Femur (tissue), 1 donor: ENCODE measurements around the gene TGFBI.
A peak's percentile ranks its signal among the peaks of the same experiment; 100 is the strongest.
"Not testable (repeated sequence)": the region's sequence is repeated elsewhere in the genome, so short reads cannot be mapped to it uniquely, and the experiment has no call there.

Experiments
- DNase-seq: peaks from one replicate; pipeline ENCODE4 v3.0.0-alpha.2; 2017

The TGFBI gene

DNA sequence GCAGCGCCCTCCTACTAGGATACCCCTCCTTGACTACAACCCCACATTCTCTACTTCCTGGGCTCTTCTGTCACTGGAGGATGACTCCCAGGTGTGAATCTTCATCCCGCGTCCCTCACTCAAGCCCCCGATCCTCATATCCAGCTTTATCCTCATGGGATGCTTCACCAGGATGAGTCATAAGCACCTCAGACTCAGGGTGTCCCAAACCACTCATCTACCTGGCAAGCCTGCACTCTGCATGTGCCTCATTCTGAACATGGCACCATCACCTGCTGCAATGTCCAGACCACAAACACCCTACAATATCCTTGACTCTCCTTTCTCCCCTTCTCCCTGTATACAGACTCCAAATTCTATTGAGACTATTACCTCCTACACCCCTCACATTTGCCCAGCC lies 1.5 kb upstream of the TGFBI start:
- DNase-seq, result peak; percentile 8

DNA sequence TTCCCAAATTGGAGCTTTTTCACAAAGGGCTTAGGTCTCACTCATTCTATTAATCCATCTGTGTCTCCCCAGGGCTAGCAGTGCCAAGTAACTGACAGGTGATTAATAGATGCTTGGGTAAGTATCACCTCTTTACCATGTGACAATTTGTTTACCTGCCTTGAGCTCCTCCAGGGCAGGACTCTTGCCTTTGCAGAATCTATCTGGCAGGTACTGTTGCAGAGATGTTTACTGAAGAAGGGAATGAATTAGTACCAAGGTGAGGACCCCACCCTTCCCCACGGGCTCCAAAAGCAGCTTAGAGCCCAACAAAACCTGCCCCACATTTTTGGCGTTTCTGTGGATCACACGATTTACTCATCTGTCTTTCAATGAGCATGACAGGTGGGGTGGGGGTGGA lies 698 bp upstream of the TGFBI start:
- DNase-seq, result peak; percentile 13

DNA sequence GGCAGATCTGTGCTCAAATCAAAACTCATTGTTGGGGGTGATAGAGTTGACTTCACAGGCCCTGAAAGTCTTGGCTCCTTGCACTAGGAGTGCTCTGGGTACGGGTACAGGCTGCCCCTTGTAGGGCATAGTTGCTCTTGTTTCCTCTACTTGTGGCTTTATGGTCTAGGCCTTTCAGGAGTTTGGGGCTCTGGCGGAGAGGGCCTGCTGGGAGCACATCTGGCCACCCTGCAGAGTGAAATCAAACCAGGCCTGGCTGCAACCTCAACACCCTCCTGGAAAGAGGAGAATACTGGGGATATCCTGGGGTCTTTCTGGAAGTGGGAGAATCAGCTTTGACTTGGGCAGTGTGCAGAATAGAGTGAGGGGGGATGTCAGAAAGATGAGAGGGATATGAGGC lies 1.5 kb downstream of the TGFBI start:
- DNase-seq, result no peak

DNA sequence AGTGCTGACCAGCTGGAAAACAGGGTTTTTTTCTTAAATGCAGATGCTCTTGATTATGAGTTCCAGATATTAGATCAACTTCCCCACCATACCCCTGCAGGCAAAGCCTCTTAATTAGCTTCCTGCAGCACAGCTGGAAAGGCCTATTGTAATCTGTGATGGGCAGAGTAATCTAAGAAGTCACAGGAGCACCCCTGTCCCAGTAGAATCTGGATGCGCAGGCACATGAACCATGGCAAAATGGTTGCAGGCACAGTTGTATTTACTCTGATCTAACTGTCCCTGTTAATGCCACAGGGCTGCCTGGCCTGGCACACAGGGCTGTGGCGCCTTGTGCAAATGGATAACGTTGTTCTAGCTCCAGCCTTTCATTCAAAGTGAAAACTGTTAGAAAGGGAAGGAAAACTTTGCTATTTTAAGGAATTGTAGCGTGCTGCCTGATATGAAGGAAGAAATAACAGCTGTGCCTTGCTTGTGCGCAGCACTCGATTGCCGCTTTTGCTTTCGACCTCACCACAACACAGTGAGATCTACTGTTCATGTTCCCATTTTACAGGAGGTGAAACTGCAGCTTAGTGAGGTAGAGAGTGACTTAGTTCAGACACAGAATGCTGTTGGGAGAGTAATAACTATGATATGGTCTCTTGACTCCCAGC lies 2.3 kb downstream of the TGFBI start:
- DNase-seq, result no peak

DNA sequence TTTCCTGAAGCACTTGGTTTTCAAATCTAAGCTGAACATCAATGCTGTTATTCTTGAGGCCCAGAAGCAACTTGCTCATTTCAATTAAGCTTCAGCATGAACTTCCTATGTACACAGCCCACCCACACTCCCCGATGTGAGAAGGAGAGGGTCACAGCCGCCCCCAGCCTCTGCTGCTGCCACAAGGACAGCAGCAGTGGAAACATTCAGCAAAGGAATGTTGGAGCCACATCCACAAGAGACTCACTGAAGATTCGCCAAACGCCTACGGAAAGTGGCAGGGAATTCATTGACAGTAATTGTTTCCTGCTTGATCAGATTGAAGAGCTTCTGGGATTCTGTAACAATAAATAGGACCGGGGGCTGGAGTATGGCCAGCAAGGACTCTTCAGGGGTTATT lies 2.9 kb downstream of the TGFBI start:
- DNase-seq, result no peak

DNA sequence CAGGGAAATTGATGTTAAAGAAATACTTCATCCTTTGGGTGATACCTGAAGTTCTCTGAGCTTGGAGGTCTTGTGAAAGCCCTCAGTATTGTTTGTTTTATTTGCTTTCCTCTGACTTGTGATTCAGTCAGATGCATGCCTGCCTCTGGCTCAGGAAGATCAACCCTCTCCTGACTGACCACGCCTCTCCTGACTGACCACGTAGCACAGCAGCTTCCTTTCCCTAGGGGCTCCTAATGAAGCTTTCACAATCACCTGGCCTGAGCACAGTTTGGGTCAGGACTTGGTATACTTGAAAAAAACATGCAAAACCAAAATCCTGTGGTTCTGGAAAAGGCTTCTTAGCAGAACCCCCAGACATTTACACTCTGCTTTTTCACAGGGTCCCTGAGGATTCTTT lies 3.8 kb downstream of the TGFBI start:
- no peak for DNase-seq

DNA sequence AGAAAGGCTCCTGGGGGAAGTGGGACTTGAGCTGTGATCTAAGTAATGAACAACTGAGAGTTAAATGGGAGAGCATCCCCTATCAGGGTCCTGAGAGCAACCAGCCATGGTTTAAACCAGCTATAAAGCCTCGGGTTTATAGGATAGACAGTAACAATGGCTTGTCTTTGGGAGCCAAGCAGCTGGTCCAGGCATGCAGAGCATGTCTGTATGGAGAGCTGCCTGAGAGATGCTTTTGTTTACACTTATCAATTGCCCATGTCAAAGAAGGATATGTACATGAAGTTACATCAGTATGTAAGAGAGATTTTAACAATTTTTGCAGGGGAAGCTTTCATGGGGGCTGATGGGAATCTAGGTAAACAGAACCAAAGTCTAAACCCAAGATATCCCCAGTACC lies 4.4 kb downstream of the TGFBI start:
- no peak for DNase-seq

DNA sequence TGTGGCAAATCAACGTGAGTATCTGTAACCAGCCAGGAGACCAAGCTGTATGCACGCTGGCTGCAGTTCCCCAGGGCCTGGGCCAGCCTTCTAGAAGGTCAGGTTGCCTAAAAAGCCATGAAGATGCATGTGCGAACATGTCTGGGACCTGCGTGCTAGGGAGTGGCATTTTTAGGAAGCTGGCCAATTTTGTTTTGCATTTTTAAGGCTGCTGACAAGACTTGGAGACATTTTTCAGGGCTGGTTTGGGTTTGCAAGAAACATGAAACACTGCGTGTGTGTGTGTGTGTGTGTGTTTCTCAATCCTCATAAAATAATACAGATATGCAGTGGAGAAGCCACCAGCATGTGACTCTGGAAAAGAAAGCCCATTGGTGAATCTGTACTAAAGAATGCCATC lies 5.1 kb downstream of the TGFBI start:
- no peak for DNase-seq

DNA sequence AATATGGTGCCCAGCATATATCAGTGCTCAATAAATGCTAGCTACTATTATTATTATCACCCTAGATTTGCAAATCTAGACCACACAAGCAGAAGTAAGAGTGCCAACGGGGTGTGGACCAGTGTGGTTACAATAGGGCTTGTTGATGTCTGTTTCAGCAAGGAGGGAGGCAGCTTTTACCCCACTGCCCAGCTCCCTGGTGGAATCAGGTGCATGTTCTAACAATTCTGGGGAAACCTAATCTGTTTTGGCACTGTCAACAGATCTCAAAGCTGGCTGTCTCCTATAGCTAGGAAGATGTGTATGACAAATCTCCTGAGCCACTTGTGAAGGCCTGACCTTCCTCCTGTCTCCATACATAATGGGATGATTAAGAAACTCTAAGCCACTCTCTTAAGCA lies 5.7 kb downstream of the TGFBI start:
- no peak for DNase-seq

DNA sequence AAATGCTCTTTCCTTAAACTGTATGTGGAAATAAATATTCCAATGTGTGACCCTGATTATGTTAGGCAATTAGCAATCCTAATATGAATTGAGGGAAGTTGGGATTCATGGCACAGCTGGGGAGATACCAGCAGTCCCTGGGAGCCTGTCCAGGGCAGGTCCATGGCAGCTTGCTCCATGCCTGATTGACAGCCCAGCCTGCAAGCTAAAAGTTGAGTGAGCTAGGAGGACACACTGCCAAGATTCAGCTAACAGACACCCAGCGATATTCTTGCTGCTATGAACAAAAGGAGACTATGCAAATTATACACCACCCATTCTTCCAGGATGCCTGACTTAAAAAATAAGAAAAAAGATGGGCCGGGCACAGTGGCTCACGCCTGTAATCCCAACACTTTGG lies 6.2 kb downstream of the TGFBI start:
- DNase-seq, result peak; percentile 75

DNA sequence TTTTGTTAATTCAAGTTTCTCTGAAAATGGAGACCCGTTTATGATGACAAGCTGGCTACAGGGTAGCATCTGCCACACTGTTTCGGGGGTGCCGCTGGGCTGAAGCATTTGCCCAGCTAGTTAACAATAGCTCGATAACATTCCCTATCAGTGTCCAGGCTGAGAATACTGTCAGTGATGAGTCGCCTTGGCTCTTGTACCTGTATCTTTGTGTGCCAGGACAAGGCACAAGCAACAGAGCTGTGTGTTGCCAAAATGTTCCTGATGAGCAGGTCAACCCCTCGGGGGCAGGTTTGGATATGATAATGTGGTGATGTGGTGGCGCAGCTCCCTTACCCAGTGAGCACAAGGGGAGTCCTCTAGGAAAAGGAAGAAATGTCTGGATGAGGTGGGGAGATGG lies 7.0 kb downstream of the TGFBI start:
- DNase-seq, result no peak

DNA sequence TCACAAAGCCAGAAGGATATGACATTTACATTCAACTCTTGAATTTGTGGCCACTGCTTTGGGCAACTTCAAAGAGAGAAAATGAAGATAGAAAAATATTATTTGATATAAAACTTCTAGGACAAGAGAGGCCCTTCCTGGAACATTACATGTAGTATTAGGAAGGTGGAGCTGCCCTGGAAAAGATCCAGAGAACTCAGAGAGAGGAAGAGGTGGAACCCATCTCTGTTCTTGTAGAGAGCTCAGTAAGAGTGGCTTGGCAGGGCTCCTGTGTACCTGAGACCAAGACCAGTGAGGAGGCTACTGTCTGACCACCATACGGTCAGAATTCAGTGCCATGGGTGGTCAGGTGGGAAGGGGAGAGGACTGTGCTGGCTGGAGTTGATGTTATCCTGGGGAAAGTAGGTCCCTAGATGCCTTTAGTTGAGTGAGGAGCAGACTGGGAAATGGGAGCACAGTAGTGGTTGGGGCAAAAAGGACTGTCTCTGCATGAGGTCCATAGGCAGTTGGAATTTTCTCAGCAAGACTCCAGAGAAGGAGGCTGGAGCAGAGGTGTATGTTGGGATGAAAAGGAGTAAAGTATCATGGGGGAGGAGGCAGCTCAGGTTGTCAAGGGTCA lies 7.6 kb downstream of the TGFBI start:
- DNase-seq, result no peak

DNA sequence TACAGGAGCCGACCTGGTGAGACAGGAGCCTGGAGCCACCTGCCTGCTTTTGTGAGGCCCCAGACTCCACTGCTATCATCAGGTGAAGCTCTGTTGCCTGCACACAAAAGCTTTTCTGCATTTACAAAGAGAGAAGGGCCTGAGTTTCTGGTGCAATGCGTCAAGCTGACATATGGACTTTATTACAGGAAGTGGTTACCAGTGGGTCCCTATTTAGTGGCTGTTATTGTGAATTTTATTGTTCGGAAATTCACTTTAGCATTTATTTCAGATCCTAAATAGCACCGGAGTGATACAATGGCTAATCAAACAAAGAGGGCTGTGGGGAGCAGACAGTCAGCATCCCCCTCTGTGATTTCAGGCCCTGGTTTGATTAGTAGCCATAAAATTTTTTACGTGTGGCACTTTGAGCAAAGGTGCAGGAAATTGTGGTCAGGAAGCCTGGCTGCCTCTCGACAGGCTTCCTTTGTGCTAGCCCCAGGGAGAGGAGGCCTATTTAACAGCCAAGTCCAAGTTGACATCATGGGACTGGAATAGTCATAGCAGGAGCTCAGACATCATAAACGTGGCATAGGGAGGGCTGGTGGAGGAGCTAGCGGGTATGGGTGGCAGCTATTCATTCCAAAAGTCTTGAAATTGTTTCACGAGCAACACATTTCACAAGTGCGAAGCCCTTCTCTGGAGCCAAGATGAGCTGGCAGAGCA lies 8.4 kb downstream of the TGFBI start:
- DNase-seq, result peak; percentile 64

DNA sequence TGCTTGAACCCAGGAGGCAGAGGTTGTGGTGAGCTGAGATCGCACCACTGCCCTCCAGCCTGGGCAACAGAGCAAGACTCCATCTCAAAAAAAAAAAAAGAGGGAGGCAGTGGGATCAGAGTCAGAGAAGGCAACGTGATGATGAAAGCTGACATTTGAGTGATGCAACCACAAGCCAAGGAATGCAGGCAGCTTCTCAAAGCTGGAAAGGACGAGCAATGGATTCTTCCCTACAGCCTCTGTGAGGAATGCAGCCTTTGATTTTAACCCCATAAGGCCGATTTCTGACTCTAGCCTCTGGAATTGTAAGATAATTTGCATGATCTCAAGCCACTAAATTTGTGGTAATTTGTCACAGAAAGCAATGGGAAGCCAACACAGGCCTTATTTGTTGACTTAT lies 9.8 kb downstream of the TGFBI start:
- DNase-seq, result no peak

DNA sequence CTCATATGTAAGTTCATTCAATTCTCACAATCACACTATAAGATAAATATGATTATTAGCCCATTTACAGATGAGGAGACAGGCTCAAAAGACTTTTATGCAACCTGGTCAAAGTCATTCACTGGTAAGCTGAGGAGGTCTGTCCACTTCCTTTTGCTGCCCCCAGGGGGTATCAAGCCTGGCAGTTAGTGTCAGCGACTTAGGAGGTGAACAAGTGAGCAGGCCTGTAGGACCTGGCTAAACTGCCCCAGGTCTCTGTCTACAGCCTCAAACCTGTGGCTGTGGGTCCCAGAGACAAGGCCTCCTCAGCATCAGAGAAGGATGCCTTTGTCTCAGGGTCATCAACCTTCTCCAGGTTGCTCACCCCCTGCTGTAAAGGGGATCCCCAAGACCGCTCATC lies 10.4 kb downstream of the TGFBI start:
- DNase-seq, result no peak

DNA sequence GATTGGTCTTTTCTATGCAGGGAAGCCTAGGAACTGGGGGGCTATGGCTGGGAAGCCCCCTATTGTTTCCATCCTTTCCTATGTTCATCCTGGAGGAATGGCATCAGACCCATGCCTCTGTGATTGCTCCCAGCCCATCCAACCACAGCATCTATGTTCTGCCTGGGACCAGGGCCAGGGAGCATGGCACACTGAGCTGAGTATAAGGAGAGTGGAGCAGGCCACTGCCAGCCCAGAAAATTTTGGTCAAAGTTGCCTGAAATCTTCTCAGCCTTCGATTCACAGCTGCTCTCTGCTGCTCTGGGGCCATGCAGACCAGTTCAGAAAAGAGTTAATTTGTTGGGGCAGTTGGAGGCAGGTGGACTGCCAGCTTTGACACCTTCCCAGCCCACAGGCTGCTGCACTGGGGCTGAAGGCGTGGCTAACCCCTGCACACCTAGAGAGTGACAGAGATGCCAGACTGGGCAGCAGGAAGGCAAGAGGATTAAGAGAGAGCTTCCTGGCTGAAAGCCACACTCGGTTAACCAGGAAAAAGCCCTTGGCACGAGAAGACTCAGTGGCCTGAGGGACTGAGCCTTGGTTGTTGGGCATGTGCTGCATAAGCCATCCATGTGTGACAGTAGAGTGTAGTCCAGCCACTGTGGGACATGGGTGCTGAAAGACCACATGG lies 12.1 kb downstream of the TGFBI start:
- DNase-seq, result no peak

DNA sequence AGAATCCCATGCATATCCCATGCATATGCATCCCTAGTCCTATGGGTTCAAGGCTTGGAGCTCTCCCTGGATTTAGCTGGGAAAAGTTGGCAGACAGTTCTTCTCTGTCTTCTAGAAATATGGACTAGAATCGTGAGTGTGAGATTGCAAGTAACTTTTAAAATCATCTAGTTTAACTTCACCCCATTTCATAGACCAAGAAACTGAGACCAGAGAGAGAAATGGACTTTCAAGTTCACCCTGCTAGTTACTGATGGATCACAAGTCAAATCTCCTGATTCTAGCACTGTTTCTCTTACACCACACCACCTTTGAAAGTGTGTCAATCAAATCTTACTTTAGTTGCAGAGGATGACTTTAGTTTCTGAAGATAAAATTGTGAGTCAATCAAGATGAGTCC lies 13.4 kb downstream of the TGFBI start:
- DNase-seq, result no peak

DNA sequence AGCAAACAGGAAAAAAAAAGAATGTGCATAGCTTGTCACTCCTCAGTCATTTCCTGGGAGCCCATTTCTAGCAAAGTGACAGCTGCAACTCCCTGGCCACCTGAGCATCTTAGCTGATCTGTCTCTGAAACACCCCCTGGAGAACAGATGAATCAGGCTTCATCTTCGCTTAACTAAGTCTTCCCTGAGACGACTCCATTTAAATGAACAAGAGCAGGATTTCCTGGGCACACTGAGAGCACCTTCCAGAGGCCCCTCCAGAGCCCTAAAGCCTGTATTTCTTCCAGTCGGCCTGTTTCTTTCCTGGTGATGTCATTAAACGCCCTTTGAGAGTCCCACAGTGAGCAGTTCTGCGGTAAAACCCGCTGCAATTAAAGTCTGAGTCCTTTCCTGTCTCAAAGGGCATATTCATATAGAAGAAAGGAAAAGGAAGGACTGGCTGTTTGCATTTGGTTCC lies 13.9 kb downstream of the TGFBI start:
- DNase-seq, result peak; percentile 64

DNA sequence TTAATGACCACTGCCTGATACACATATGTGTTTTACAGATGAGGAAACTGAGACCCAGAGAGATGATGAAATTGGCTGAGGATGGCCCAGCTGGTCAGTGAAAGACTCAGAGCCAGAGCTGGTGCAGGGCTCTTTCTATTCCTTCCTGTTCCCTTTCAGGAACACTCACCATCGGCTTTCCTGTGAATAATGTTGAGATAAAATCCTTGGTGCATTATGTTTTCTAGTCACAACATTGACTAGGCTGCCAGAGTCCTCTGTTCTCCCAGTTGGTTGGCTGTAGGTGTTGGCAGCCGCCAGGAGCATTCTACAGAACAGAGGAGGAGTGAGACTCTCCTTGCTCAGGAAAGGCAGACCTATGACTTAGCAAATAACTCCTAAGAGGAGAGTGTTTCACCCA lies 14.8 kb downstream of the TGFBI start:
- DNase-seq, result no peak

DNA sequence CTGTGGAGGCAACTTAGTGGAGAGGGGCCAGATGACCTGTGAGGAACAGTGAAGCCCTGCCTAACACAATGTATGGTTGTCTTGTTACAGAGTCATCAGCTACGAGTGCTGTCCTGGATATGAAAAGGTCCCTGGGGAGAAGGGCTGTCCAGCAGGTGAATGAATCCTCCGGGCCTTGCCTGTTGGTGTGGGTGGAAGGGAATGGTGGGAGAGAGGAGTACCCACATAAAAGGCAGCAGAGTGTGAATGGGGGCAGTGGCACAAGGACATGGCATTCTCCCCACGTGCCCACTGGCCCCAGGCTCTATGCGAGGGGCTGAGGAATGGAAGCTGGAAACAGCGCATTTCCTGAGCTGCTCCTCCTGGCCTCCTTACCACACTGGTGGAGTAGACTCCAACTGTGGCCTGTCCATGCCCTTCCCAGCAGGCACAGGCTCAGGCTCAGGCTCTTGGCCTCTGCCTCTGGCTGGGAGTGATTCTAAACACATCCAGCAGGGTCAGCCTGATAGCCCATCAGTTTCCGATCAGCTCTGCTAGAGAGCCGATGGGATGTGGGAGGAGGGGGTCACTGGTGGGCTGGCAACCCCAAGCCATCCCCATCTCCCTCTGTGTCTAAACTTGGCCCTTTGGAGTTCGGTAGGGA lies 15.3 kb downstream of the TGFBI start:
- DNase-seq, result no peak

DNA sequence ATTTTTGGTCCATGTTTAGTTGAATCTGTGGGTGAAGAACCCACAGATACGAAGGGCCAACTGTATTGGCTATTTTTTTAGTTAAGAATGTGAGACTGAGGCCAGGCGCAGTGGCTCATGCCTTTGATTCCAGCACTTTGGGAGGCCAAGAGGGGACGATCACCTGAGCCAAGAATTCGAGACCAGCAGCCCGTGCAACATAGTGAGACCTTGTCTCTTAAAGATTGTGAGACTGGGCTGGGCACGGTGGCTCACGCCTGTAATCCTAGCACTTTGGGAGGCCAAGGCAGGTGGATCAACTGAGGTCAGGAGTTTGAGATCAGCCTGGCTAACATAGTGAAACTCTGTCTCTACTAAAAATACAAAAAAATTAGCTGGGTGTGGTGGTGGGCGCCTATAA lies 16.2 kb downstream of the TGFBI start:
- not testable (repeated sequence) for DNase-seq

DNA sequence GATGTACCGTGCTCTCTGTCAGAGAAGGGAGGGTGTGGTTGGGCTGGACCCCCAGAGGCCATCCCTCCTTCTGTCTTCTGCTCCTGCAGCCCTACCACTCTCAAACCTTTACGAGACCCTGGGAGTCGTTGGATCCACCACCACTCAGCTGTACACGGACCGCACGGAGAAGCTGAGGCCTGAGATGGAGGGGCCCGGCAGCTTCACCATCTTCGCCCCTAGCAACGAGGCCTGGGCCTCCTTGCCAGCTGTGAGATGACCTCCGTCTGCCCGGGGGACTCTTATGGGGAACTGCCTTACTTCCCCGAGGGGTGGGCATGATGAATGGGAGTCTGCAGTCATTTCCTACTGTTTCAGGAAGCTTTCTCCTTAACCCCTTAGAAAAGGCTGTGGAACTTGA lies 17.5 kb downstream of the TGFBI start:
- DNase-seq, result no peak

DNA sequence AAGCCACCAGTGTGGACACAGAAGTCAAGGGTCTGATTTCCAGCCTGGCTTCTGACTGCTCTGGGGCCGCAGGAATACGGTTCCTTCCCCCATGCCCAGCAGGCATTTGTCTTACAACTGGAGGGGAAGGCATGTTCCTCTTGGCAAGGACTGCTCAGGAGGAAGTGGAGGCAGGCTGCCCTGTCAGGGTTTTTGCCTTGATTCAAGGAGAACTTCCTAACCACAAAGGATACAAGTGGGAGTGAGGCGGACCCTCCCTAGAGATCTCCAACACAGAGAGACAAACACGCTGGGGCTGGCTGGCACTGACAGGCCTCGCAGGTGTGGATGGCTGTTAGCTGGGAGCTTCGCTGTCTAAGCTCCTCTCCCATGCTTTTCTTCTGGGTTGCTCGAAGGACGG lies 19.1 kb downstream of the TGFBI start:
- DNase-seq, result peak; percentile 15
